Amniotic epithelial cell (primary cell): Measurements from ENCODE around the gene MYO6.

Experiments used
- DNase-seq: peaks from one replicate; pipeline ENCODE4 v3.0.0-alpha.2; 2010; ENCODE audit warnings: low read depth

Gene MYO6

GRCh38 chr6:75947935-75948334 is 198.9 kb downstream of the MYO6 start:
- DNase-seq, result no peak

- DNase-seq, result peak; percentile 34
Measured at GRCh38 chr6:75952128-75952527, 203.1 kb downstream of the MYO6 start.

- DNase-seq, result no peak
Measured at GRCh38 chr6:75963569-75963968, 214.5 kb downstream of the MYO6 start.

- no peak for DNase-seq
Measured at GRCh38 chr6:75968143-75968542, 219.1 kb downstream of the MYO6 start.
